ENCODE measurements around the gene ACAA1. TPM values are rescaled to one million over a fixed set of nuclear protein-coding genes. Genes with fewer than 3 reads are reported as not detected.

Gene ACAA1
- polyA plus RNA-seq, 3 donors: 55.3 to 84.9 (median 67.1) TPM

- 95 to 100% (median 98%) methylated on average over 2 of the region's 2 CpGs for WGBS, 3 donors
These were observed 20.2 kb upstream of the ACAA1 start for GRCh38 chr3:38157117-38157516.

GRCh38 chr3:38155825-38156224, 18.9 kb upstream of the ACAA1 start:
- WGBS, 3 donors: 78 to 95% (median 91%) methylated on average over 2 of the region's 2 CpGs
- no peak overlapping the region for H3K27ac ChIP-seq (ENCODE audit: low read depth, low read length)

More at GRCh38 chr3:38157117-38157516, 20.2 kb upstream of the ACAA1 start:
- no peak overlapping the region for H3K27ac ChIP-seq (ENCODE audit: low read depth, low read length)

- WGBS, 3 donors: 62 to 70% (median 65%) methylated on average over 2 of the region's 2 CpGs
- no peak overlapping the region for H3K27ac ChIP-seq (ENCODE audit: low read depth, low read length)
These were observed 17.8 kb upstream of the ACAA1 start for GRCh38 chr3:38154625-38155255.

GRCh38 chr3:38154033-38154494, 17.1 kb upstream of the ACAA1 start:
- WGBS, 3 donors: 70 to 86% (median 71%) methylated on average over 2 of the region's 2 CpGs
- H3K27ac ChIP-seq (ENCODE audit: low read depth, low read length): no peak overlapping the region

- no peak overlapping the region for H3K27ac ChIP-seq (ENCODE audit: low read depth, low read length)
- WGBS, 3 donors: 92 to 100% (median 93%) methylated on average over 2 of the region's 2 CpGs
These were observed 16.3 kb upstream of the ACAA1 start for GRCh38 chr3:38153221-38153620.

- no peak overlapping the region for H3K27ac ChIP-seq (ENCODE audit: low read depth, low read length)
- 87 to 94% (median 92%) methylated on average over 2 of the region's 2 CpGs for WGBS, 3 donors
These were observed 15.7 kb upstream of the ACAA1 start for GRCh38 chr3:38152609-38153008.

- WGBS, 3 donors: 80 to 92% (median 82%) methylated on average over 3 of the region's 3 CpGs
- peak overlapping the region; percentile 52 for H3K27ac ChIP-seq (ENCODE audit: low read depth, low read length)
These were observed 14.8 kb upstream of the ACAA1 start for GRCh38 chr3:38151667-38152265.

GRCh38 chr3:38150780-38151528, 14.0 kb upstream of the ACAA1 start:
- WGBS, 3 donors: 83 to 88% (median 84%) methylated on average over 3 of the region's 3 CpGs
- H3K27ac ChIP-seq (ENCODE audit: low read depth, low read length): no peak overlapping the region

GRCh38 chr3:38149708-38150107, 12.8 kb upstream of the ACAA1 start:
- H3K27ac ChIP-seq (ENCODE audit: low read depth, low read length): no peak overlapping the region
- WGBS, 3 donors: 30 to 53% (median 53%) methylated on average over 3 of the region's 3 CpGs

GRCh38 chr3:38148311-38148882, 11.5 kb upstream of the ACAA1 start:
- H3K27ac ChIP-seq (ENCODE audit: low read depth, low read length): no peak overlapping the region
- WGBS, 3 donors: 48 to 81% (median 64%) methylated on average over 5 of the region's 5 CpGs

- WGBS, 3 donors: 56 to 90% (median 74%) methylated on average over 3 of the region's 3 CpGs
- no peak overlapping the region for H3K27ac ChIP-seq (ENCODE audit: low read depth, low read length)
These were observed 10.5 kb upstream of the ACAA1 start for GRCh38 chr3:38147421-38147820.

GRCh38 chr3:38146504-38146903, 9.6 kb upstream of the ACAA1 start:
- WGBS, 3 donors: 88 to 93% (median 90%) methylated on average over 2 of the region's 2 CpGs
- no peak overlapping the region for H3K27ac ChIP-seq (ENCODE audit: low read depth, low read length)

GRCh38 chr3:38143511-38143910, 6.6 kb upstream of the ACAA1 start:
- 54 to 82% (median 75%) methylated on average over 3 of the region's 3 CpGs for WGBS, 3 donors
- no peak overlapping the region for H3K27ac ChIP-seq (ENCODE audit: low read depth, low read length)

GRCh38 chr3:38142959-38143358, 6.0 kb upstream of the ACAA1 start:
- 71 to 94% (median 88%) methylated on average over 1 of the region's 1 CpG for WGBS, 3 donors

GRCh38 chr3:38141952-38142273, 5.0 kb upstream of the ACAA1 start:
- WGBS, 3 donors: 86 to 96% (median 95%) methylated on average over 2 of the region's 2 CpGs
- no peak overlapping the region for H3K27ac ChIP-seq (ENCODE audit: low read depth, low read length)

More at GRCh38 chr3:38142959-38143358, 6.0 kb upstream of the ACAA1 start:
- no peak overlapping the region for H3K27ac ChIP-seq (ENCODE audit: low read depth, low read length)

- H3K27ac ChIP-seq (ENCODE audit: low read depth, low read length): no peak overlapping the region
- 93 to 94% (median 93%) methylated on average over 7 of the region's 7 CpGs for WGBS, 3 donors
These were observed 4.4 kb upstream of the ACAA1 start for GRCh38 chr3:38141173-38141951.

- 95 to 96% (median 96%) methylated on average over 13 of the region's 13 CpGs for WGBS, 3 donors
- H3K27ac ChIP-seq (ENCODE audit: low read depth, low read length): no peak overlapping the region
These were observed 3.6 kb upstream of the ACAA1 start for GRCh38 chr3:38140326-38141172.

- H3K27ac ChIP-seq (ENCODE audit: low read depth, low read length): no peak overlapping the region
- WGBS, 3 donors: 83 to 91% (median 86%) methylated on average over 7 of the region's 7 CpGs
These were observed 2.7 kb upstream of the ACAA1 start for GRCh38 chr3:38139652-38140051.

All from adipose tissue (tissue), 3 donors.